H1 (cell line): ENCODE results near the gene MVK. TPM values are rescaled to one million over a fixed set of nuclear protein-coding genes. Genes with fewer than 3 reads are reported as not detected.

ENCODE experiments used
- CTCF ChIA-PET: fragments of 300-600 bp; sonication (Branson Sonifier 250); formaldehyde crosslinking; loops from one replicate; lab custom pipeline; 2021; ENCODE audit not compliant: partially characterized antibody; lab: Charles Lee
- POLR2A ChIA-PET: fragments of 300-600 bp; sonication (Branson Sonifier 250); formaldehyde crosslinking; loops from one replicate; lab custom pipeline; 2021; ENCODE audit warnings: inconsistent platforms; ENCODE audit not compliant: partially characterized antibody; lab: Charles Lee
- DNase-seq, 2 experiments: peaks; one replicate each; pipeline versions ENCODE4 v3.0.0 to v3.0.0-alpha.2; 2010 to 2022; ENCODE audit warnings: low spot score in 2 of 2, low read depth in 1 of 2, mixed read lengths in 1 of 2
- FAIRE-seq: peaks from 2 replicates; lab custom pipeline; 2011; peaks lifted over from hg19 to GRCh38; lab: Jason Lieb, UNC
- H2AFZ ChIP-seq: 2 replicates; pipeline ENCODE4 v1.8.1; 2012; ENCODE audit warnings: low read length, inconsistent platforms
- H2AK5ac ChIP-seq: 2 replicates; pipeline ENCODE4 v1.6.1; 2013; ENCODE audit warnings: low read depth, low read length
- H2BK120ac ChIP-seq: replicated peaks from 2 replicates; pipeline ENCODE3; 2013; ENCODE audit warnings: low read depth, low read length, inconsistent platforms
- H2BK12ac ChIP-seq: 2 replicates; pipeline ENCODE4 v1.6.1; 2013; ENCODE audit warnings: low read depth, low read length
- H2BK15ac ChIP-seq: 2 replicates; pipeline ENCODE4 v1.6.1; 2013; ENCODE audit warnings: low read length
- H2BK20ac ChIP-seq: 2 replicates; pipeline ENCODE4 v1.6.1; 2013; ENCODE audit warnings: low read length
- H2BK5ac ChIP-seq: 2 replicates; pipeline ENCODE4 v1.6.1; 2013; ENCODE audit warnings: low read depth, low read length
- H3K14ac ChIP-seq: 2 replicates; pipeline ENCODE4 v1.6.1; 2013; ENCODE audit warnings: inconsistent platforms; ENCODE audit not compliant: insufficient read length
- H3K18ac ChIP-seq: 2 replicates; pipeline ENCODE4 v1.6.1; 2013; ENCODE audit warnings: low read length; ENCODE audit errors: extremely low read depth
- H3K23ac ChIP-seq: 2 replicates; pipeline ENCODE4 v1.6.1; 2013; ENCODE audit warnings: inconsistent platforms; ENCODE audit not compliant: insufficient read length
- H3K23me2 ChIP-seq: 2 replicates; pipeline ENCODE4 v1.6.1; 2013; ENCODE audit warnings: low read depth, low read length
- H3K27ac ChIP-seq: 2 replicates; pipeline ENCODE4 v1.6.1; 2011; ENCODE audit warnings: low read depth, low read length, inconsistent platforms
- H3K27me3 ChIP-seq, 4 experiments: replicated peaks in 1 of 4; 1 replicate in 1 of 4; 2 replicates in 3 of 4; pipeline versions ENCODE4 v1.6.1 to v1.8.1; 2011 to 2013; ENCODE audit warnings: low read length in 3 of 4, mild to moderate bottlenecking in 3 of 4, inconsistent platforms in 2 of 4, mixed read lengths in 2 of 4, moderate library complexity in 1 of 4; ENCODE audit not compliant: control insufficient read depth in 3 of 4, insufficient read depth in 3 of 4; ENCODE audit errors: extremely low read depth in 1 of 4
- H3K36me3 ChIP-seq, 4 experiments: 2 replicates each; pipeline versions ENCODE4 v1.6.1 to v1.8.1; 2011 to 2013; ENCODE audit warnings: mild to moderate bottlenecking in 4 of 4, low read length in 3 of 4, moderate library complexity in 2 of 4, control low read depth in 1 of 4, inconsistent platforms in 1 of 4; ENCODE audit not compliant: insufficient read depth in 4 of 4, control insufficient read depth in 2 of 4
- H3K4ac ChIP-seq: replicated peaks from 2 replicates; pipeline ENCODE3; 2013; ENCODE audit warnings: low read length, low read depth, mixed read lengths, inconsistent platforms; ENCODE audit not compliant: insufficient read length
- H3K4me1 ChIP-seq, 4 experiments: replicated peaks in 1 of 4; 1 replicate in 1 of 4; 2 replicates in 3 of 4; pipeline versions ENCODE4 v1.6.1 to v1.8.1; 2011 to 2013; ENCODE audit warnings: low read length in 3 of 4, inconsistent platforms in 2 of 4, mixed read lengths in 1 of 4; ENCODE audit not compliant: insufficient read depth in 4 of 4, control insufficient read depth in 3 of 4
- H3K4me2 ChIP-seq, 2 experiments: 2 replicates each; pipeline versions ENCODE4 v1.6.1 to v1.8.1; 2011 to 2013; ENCODE audit warnings: low read depth in 2 of 2, low read length in 2 of 2, control low read depth in 1 of 2, inconsistent platforms in 1 of 2, mild to moderate bottlenecking in 1 of 2; ENCODE audit not compliant: insufficient read depth in 1 of 2
- H3K4me3 ChIP-seq, 4 experiments: fragments of 200-600, 300-600 bp in 1 of 4; sonication (generic), shearing (Covaris generic), sonication (Bioruptor Twin) in 1 of 4; 2 replicates each; pipeline versions ENCODE4 v1.5.1 to v1.8.1; 2011 to 2016; ENCODE audit warnings: low read length in 4 of 4, low read depth in 3 of 4, control low read depth in 2 of 4, inconsistent platforms in 2 of 4, mild to moderate bottlenecking in 2 of 4, mixed read lengths in 1 of 4, moderate library complexity in 1 of 4; ENCODE audit not compliant: insufficient read depth in 2 of 4; ENCODE audit errors: extremely low read depth in 1 of 4
- H3K56ac ChIP-seq: replicated peaks from 2 replicates; pipeline ENCODE3; 2013; ENCODE audit warnings: low read depth, mild to moderate bottlenecking, mixed read lengths, low read length, inconsistent platforms; ENCODE audit not compliant: insufficient read length
- H3K79me1 ChIP-seq: 2 replicates; pipeline ENCODE4 v1.6.1; 2013; ENCODE audit warnings: low read depth, low read length, control low read depth
- H3K79me2 ChIP-seq, 2 experiments: 2 replicates each; pipeline versions ENCODE4 v1.6.1 to v1.8.1; 2012 to 2013; ENCODE audit warnings: low read length in 2 of 2, mild to moderate bottlenecking in 2 of 2, inconsistent platforms in 1 of 2; ENCODE audit not compliant: insufficient read depth in 2 of 2, control insufficient read depth in 1 of 2
- H3K9ac ChIP-seq, 4 experiments: replicated peaks in 1 of 4; 1 replicate in 1 of 4; 2 replicates in 3 of 4; pipeline versions ENCODE4 v1.6.1 to v1.8.1; 2011 to 2013; ENCODE audit warnings: low read depth in 3 of 4, low read length in 3 of 4, control low read depth in 2 of 4, mild to moderate bottlenecking in 2 of 4, moderate library complexity in 2 of 4, inconsistent platforms in 1 of 4; ENCODE audit errors: extremely low read depth in 1 of 4
- H3K9me3 ChIP-seq, 2 experiments: 2 replicates each; pipeline versions ENCODE4 v1.6.1 to v1.8.1; 2012 to 2013; ENCODE audit warnings: mild to moderate bottlenecking in 2 of 2, moderate library complexity in 2 of 2, control low read depth in 1 of 2, inconsistent platforms in 1 of 2, low read depth in 1 of 2, low read length in 1 of 2, mixed read lengths in 1 of 2; ENCODE audit not compliant: insufficient read depth in 2 of 2
- H4K20me1 ChIP-seq, 2 experiments: replicated peaks in 1 of 2; 2 replicates each; pipeline versions ENCODE3 to v1.8.1; 2011 to 2013; ENCODE audit warnings: inconsistent platforms in 2 of 2, low read length in 2 of 2, mild to moderate bottlenecking in 1 of 2; ENCODE audit not compliant: insufficient read depth in 2 of 2, control insufficient read depth in 1 of 2
- H4K5ac ChIP-seq: 2 replicates; pipeline ENCODE4 v1.6.1; 2013; ENCODE audit warnings: low read length, low read depth, mixed read lengths, inconsistent platforms; ENCODE audit not compliant: insufficient read length
- H4K8ac ChIP-seq: 2 replicates; pipeline ENCODE4 v1.8.0; 2013; ENCODE audit warnings: mild to moderate bottlenecking, moderate library complexity, low read length, inconsistent platforms; ENCODE audit not compliant: insufficient read depth; ENCODE audit errors: extremely low read depth
- H4K91ac ChIP-seq: replicated peaks from 2 replicates; pipeline ENCODE3; 2013; ENCODE audit warnings: low read length, mixed read lengths, inconsistent platforms; ENCODE audit not compliant: insufficient read length
- BCL11A ChIP-seq, 2 experiments: IDR thresholded peaks; one replicate each; pipeline ENCODE4 v1.6.1; 2011; ENCODE audit warnings: low read depth in 2 of 2, low read length in 2 of 2, mild to moderate bottlenecking in 2 of 2
- BRCA1 ChIP-seq: IDR thresholded peaks from 2 replicates; pipeline ENCODE4 v1.6.1; 2012; ENCODE audit warnings: low read depth, low read length, improper control_type of control experiment
- CEBPB ChIP-seq: IDR thresholded peaks from 2 replicates; pipeline ENCODE4 v1.6.1; 2012; ENCODE audit warnings: low read depth, low read length
- CHD1 ChIP-seq: IDR thresholded peaks from 2 replicates; pipeline ENCODE4 v1.6.1; 2012; ENCODE audit warnings: low read depth, low read length, improper control_type of control experiment
- HDAC2 ChIP-seq, 2 experiments: fragments of 300-600 bp in 1 of 2; sonication (generic) in 1 of 2; IDR thresholded peaks; 2 replicates each; pipeline ENCODE4 v1.6.1; 2011 to 2012; ENCODE audit warnings: low read depth in 2 of 2, low read length in 2 of 2, mild to moderate bottlenecking in 2 of 2, moderate library complexity in 2 of 2, borderline replicate concordance in 1 of 2, inconsistent platforms in 1 of 2
- KDM4A ChIP-seq: IDR thresholded peaks from one replicate; pipeline ENCODE4 v1.7.1; 2012; ENCODE audit warnings: low read depth, mild to moderate bottlenecking, moderate library complexity, low read length, inconsistent platforms; ENCODE audit not compliant: severe bottlenecking
- MAFK ChIP-seq: IDR thresholded peaks from 2 replicates; pipeline ENCODE4 v1.6.1; 2012; ENCODE audit warnings: low read depth, mild to moderate bottlenecking, improper control_type of control experiment, low read length
- NRF1 ChIP-seq: IDR thresholded peaks from 2 replicates; pipeline ENCODE4 v1.6.1; 2011; ENCODE audit warnings: mild to moderate bottlenecking, low read depth, low read length, improper control_type of control experiment
- RFX5 ChIP-seq: IDR thresholded peaks from 2 replicates; pipeline ENCODE4 v1.6.1; 2011; ENCODE audit warnings: low read depth, low read length, improper control_type of control experiment, borderline replicate concordance
- RNF2 ChIP-seq: fragments of 200-900, 300-1000 bp; sonication (generic); IDR thresholded peaks from 2 replicates; pipeline ENCODE4 v1.7.1; 2016; ENCODE audit warnings: borderline replicate concordance, low read depth, mild to moderate bottlenecking, antibody characterized with exemption, low read length; ENCODE audit not compliant: poor library complexity, severe bottlenecking; ENCODE audit errors: missing control alignments
- TBP ChIP-seq: IDR thresholded peaks from 2 replicates; pipeline ENCODE4 v1.6.1; 2011; ENCODE audit warnings: low read depth, low read length, improper control_type of control experiment
- TEAD4 ChIP-seq: IDR thresholded peaks from 2 replicates; pipeline ENCODE4 v1.6.1; 2012; ENCODE audit warnings: low read depth, low read length, inconsistent platforms, mixed read lengths
- USF2 ChIP-seq: IDR thresholded peaks from 2 replicates; pipeline ENCODE4 v1.6.1; 2011; ENCODE audit warnings: low read length, improper control_type of control experiment
- WGBS, 2 experiments: shearing (Covaris generic) in 1 of 2; methylation state at CpG; one replicate each; pipeline versions ENCODE4 v1.1.6 to v1.1.7; 2013 to 2015; ENCODE audit warnings: low lambda C conversion rate in 2 of 2, mixed read lengths in 2 of 2, inconsistent platforms in 1 of 2, low coverage in 1 of 2, missing lambda C conversion rate in 1 of 2; ENCODE audit not compliant: insufficient replicate concordance in 2 of 2, insufficient coverage in 1 of 2, insufficient read length in 1 of 2; ENCODE audit errors: extremely low coverage in 1 of 2, missing lambda C conversion rate in 1 of 2; 5-methylcytosine and 5-hydroxymethylcytosine counted together
- polyA plus RNA-seq, 7 experiments: library from polyadenylated mRNA; depleted of rRNA in 3 of 7; stranded (reverse) in 5 of 7; unstranded in 2 of 7; fragments of >200 nt in 5 of 7; fragments of 200-250 nt in 2 of 7; gene quantifications; 1 replicate in 5 of 7; 2 replicates in 1 of 7; 4 replicates in 1 of 7; pipeline versions ENCODE4 v1.2.1 to v1.2.3, GENCODE V29; 2011 to 2013; ENCODE audit warnings: missing spikeins in 2 of 7, mixed read lengths in 2 of 7
- total RNA-seq: library from RNA; stranded (reverse); fragmentation: NEBNext Ultra II Directional; extraction: Animal tissue kit (Norgen Biotek cat#: 25700); gene quantifications from 2 replicates; pipeline ENCODE4 v1.2.1, GENCODE V29; 2021

The MVK gene
- total and polyA plus RNA-seq, 2 of the 8 experiments (the other 6 are each of a cell fraction or from before 2014, with no cell fraction given), result 15.7 to 20.9 TPM

- H3K9me3 ChIP-seq, result no peaks in the 10 kb centered on the region
- H4K91ac ChIP-seq, result no peak overlapping the region
- no peak overlapping the region for H3K27ac ChIP-seq
- H3K4ac ChIP-seq, result no peak overlapping the region
- no peak overlapping the region for H3K4me2 ChIP-seq
- 91% methylated on average over 7 of the region's 7 CpGs; no CpG with 5 or more reads in 1 of the 2 experiments for WGBS, 2 experiments
- no peak overlapping the region for H2BK20ac ChIP-seq
- no peak overlapping the region for H4K8ac ChIP-seq
- H2AK5ac ChIP-seq, result no peak overlapping the region
- no peaks in the 10 kb centered on the region; a peak in 3 of 7 replicates for H3K27me3 ChIP-seq
- peaks cover 0 to 2% of the 10 kb centered on the region in 2 experiments for H4K20me1 ChIP-seq
- no peak overlapping the region for H4K5ac ChIP-seq
- H2BK120ac ChIP-seq, result no peak overlapping the region
- FAIRE-seq (no peak), DNase-seq (no peak)
- POLR2A ChIA-PET, result interaction anchor here (1.1 to 2.9 kb wide), 5 partner anchors 10 to 30 kb away, joined by 3 to 13 read pairs (median 3); partner anchors contain the start of genes MMAB and MVK
- H2BK15ac ChIP-seq, result no peak overlapping the region
- H3K36me3 ChIP-seq, result no peaks in the 10 kb centered on the region; a peak in 1 of 8 replicates
- CTCF ChIA-PET, result interaction anchor here (1.0 to 4.9 kb wide), 4 partner anchors 15 to 36 kb away, joined by 3 to 25 read pairs (median 3); no protein-coding TSS in a partner anchor
- H3K23ac ChIP-seq, result no peak overlapping the region
- H2BK12ac ChIP-seq, result no peak overlapping the region
- H3K4me1 ChIP-seq, result peaks cover 0 to 4% (median 0%) of the 10 kb centered on the region in 4 experiments; a peak in 2 of 7 replicates
- no peaks in the 10 kb centered on the region for H3K79me1 ChIP-seq
- H3K56ac ChIP-seq, result no peak overlapping the region
- H2BK5ac ChIP-seq, result no peak overlapping the region
- H3K23me2 ChIP-seq, result no peaks in the 10 kb centered on the region
- H3K9ac ChIP-seq, result no peak overlapping the region
- no peak overlapping the region for H3K18ac ChIP-seq
- H3K4me3 ChIP-seq, result no peak overlapping the region
- no peak overlapping the region for H2AFZ ChIP-seq
- no peaks in the 10 kb centered on the region for H3K79me2 ChIP-seq
- H3K14ac ChIP-seq, result no peak overlapping the region
- TF ChIP-seq TBP (no peak), RNF2 (no peak), MAFK (no peak), TEAD4 (no peak), CEBPB (no peak), BRCA1 (no peak), RFX5 (no peak), USF2 (no peak), KDM4A (no peak), NRF1 (no peak), CHD1 (no peak), HDAC2 (IDR thresholded peaks at IDR 0.05; ENCODE audit: borderline replicate concordance in 1 of 2, low read depth in 2 of 2, low read length in 2 of 2) (no peak), BCL11A (IDR thresholded peaks at IDR 0.05; ENCODE audit: low read depth in 2 of 2, low read length in 2 of 2) (no peak)
Measured at GRCh38 chr12:109553483-109553882, 20.1 kb upstream of the MVK start.
